CD4-positive, alpha-beta T cell (primary cell): ENCODE measurements around the gene ETV4. TPM values are rescaled to one million over a fixed set of nuclear protein-coding genes. Genes with fewer than 3 reads are reported as not detected.

Experiments
- ATAC-seq: fragments of 200-7000 bp; cut with Tn5 transposase; one replicate; pipeline ENCODE4 v1.10.0; 2022; ENCODE audit warnings: mild to moderate bottlenecking; ENCODE audit not compliant: poor library complexity
- CTCF ChIA-PET: fragments of 350-600 bp; sonication (Branson Sonifier 250); formaldehyde crosslinking; loops from one replicate; lab custom pipeline; 2021; ENCODE audit warnings: antibody characterized with exemption, inconsistent platforms; lab: Charles Lee
- POLR2A ChIA-PET: fragments of 350-600 bp; sonication (Branson Sonifier 250); formaldehyde crosslinking; loops from one replicate; lab custom pipeline; 2021; ENCODE audit warnings: antibody characterized with exemption, inconsistent platforms; lab: Charles Lee
- DNase-seq, 14 experiments: peaks; one replicate each; pipeline ENCODE4 v3.0.0-alpha.2; 2013 to 2020; ENCODE audit warnings: mixed read lengths in 2 of 14
- H3K27ac ChIP-seq, 2 donors: one replicate each; pipeline versions ENCODE4 v1.5.1 to v1.7.0; 2013; ENCODE audit warnings: low read length in 2 of 2, low read depth in 1 of 2, mild to moderate bottlenecking in 1 of 2
- H3K27me3 ChIP-seq, 2 experiments: 1 replicate in 1 of 2; 2 replicates in 1 of 2; pipeline versions ENCODE4 v1.6.1 to v1.7.0; 2013; ENCODE audit warnings: low read length in 2 of 2, control low read depth in 1 of 2, mild to moderate bottlenecking in 1 of 2, moderate library complexity in 1 of 2; ENCODE audit not compliant: insufficient read depth in 2 of 2, control insufficient read depth in 1 of 2
- H3K36me3 ChIP-seq: one replicate; pipeline ENCODE4 v1.6.1; 2013; ENCODE audit warnings: low read length, control low read depth; ENCODE audit not compliant: insufficient read depth
- H3K4me1 ChIP-seq: one replicate; pipeline ENCODE4 v1.6.1; 2013; ENCODE audit warnings: low read length, control low read depth; ENCODE audit not compliant: insufficient read depth
- H3K4me3 ChIP-seq: one replicate; pipeline ENCODE4 v1.5.1; 2013; ENCODE audit warnings: mild to moderate bottlenecking, low read length, moderate library complexity
- H3K9me3 ChIP-seq, 2 experiments: 1 replicate in 1 of 2; 2 replicates in 1 of 2; pipeline versions ENCODE4 v1.6.1 to v1.7.0; 2013; ENCODE audit warnings: low read length in 2 of 2, mild to moderate bottlenecking in 2 of 2, control low read depth in 1 of 2, moderate library complexity in 1 of 2; ENCODE audit not compliant: control insufficient read depth in 1 of 2, insufficient read depth in 1 of 2
- H3K27ac Mint-ChIP-seq: one replicate; pipeline ENCODE4 v1.8.0; 2020; ENCODE audit warnings: mixed read lengths
- H3K27me3 Mint-ChIP-seq: one replicate; pipeline ENCODE4 v1.8.0; 2021; ENCODE audit warnings: mixed read lengths
- H3K36me3 Mint-ChIP-seq: one replicate; pipeline ENCODE4 v1.8.0; 2021; ENCODE audit warnings: low read depth, mixed read lengths
- H3K4me1 Mint-ChIP-seq: one replicate; pipeline ENCODE4 v1.8.0; 2021; ENCODE audit warnings: low read depth, mixed read lengths
- H3K4me3 Mint-ChIP-seq: one replicate; pipeline ENCODE4 v1.8.0; 2020; ENCODE audit warnings: mild to moderate bottlenecking, mixed read lengths
- H3K9me3 Mint-ChIP-seq: one replicate; pipeline ENCODE4 v1.8.0; 2020; ENCODE audit warnings: mixed read lengths
- CTCF ChIP-seq: fragments of 200-600 bp; IDR thresholded peaks from one replicate; pipeline ENCODE4 v1.8.0; 2022; ENCODE audit warnings: antibody characterized with exemption, mild to moderate bottlenecking
- intact Hi-C, 2 experiments: fragments of 100-400 bp; cut with DNase I in 1 of 2; cut with micrococcal nuclease in 1 of 2; formaldehyde crosslinking; loops; one replicate each; pipeline versions ENCODE4 v1.15.1 to v1.9.0; 2023 to 2025; cut with DNase I, micrococcal nuclease
- total RNA-seq, 174 experiments: library from RNA in 2 of 174; stranded (reverse) in 2 of 174; gene quantifications; one replicate each; pipeline ENCODE4 v1.2.3 and lab custom pipeline; 2021 to 2026

Gene ETV4
- total RNA-seq, 2 experiments from 2014 or later, result not detected

DNA sequence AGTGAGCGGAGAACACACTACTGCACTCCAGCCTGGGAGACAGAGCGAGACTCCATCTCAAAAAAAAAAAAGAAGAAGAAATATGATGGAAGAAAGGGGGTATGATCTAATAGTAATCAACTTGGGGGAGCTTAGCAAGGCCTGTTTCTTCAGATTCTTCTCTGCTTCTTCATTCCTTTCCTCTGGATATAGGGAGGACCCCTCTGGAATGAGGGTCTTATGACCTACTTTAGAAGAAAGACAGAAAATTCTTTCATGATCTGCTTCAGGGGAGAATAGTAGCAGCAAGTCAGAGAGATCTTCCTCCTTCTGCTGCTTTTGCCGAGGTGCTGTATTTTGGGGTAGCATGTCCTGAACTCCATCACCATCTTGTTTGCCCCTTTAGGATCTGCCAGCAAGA lies 44.9 kb upstream of the ETV4 start:
- CTCF ChIA-PET, result no interaction called here
- POLR2A ChIA-PET, result no interaction called here
- Histone ChIP-seq H3K4me1 (no peaks in the 10 kb centered on the region), H3K27me3 (no peaks in the 10 kb centered on the region), H3K27ac (no peak overlapping the region), H3K9me3 (no peaks in the 10 kb centered on the region), H3K4me3 (no peak overlapping the region), H3K36me3 (no peaks in the 10 kb centered on the region)
- Mint-ChIP-seq H3K4me3 (no peak overlapping the region), H3K4me1 (no peaks in the 10 kb centered on the region), H3K9me3 (no peaks in the 10 kb centered on the region), H3K36me3 (no peaks in the 10 kb centered on the region), H3K27ac (no peak overlapping the region), H3K27me3 (no peaks in the 10 kb centered on the region)
- DNase-seq, result no peak
- TF ChIP-seq CTCF, result no peak
- no peak for ATAC-seq
- intact Hi-C loops, result no loop called here

DNA sequence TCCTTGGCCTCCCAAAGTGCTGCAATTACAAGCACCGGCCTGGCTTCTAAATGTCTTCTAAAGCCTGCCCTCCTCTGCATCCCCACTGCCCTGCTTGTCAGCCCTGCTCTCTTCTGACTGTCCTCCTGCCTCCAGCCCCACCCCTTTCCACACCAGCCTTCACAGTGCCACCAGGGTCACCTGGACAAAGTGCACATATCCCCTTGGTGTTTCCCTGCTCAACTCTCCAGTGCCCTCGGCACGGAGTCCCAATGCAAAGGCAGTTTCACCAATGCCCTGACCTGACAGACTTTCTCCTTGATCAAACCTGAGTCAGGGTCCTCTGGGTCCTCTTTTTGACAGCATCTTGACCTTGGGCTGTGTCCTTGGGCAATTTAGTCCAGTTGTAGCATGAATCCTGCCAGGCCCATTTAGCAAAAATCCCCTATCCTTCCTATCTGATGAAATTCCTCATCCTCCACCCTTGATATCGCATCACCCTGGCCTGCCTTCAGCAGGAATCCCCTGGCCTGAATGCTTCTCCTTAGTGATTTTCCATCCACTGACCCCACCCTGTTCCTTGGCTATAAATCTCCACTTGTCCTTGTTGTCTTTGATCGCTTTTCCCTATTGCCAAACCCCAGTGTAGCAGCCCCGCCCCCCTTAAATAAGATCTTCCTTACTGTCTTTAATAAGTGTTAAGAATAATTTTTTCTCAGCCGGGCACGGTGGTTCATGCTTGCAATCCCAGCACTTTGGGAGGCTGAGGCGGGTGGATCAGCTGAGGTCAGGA lies 42.7 kb upstream of the ETV4 start:
- TF ChIP-seq CTCF, result no peak
- no peak overlapping the region for H3K4me3 ChIP-seq
- CTCF ChIA-PET, result no interaction called here
- DNase-seq (no peak), ATAC-seq (no peak)
- H3K4me3 Mint-ChIP-seq, result no peak overlapping the region
- H3K27ac ChIP-seq, result no peak overlapping the region
- intact Hi-C loops, result no loop called here
- no peaks in the 10 kb centered on the region for H3K4me1 Mint-ChIP-seq
- no peaks in the 10 kb centered on the region for H3K27me3 Mint-ChIP-seq
- H3K4me1 ChIP-seq, result no peaks in the 10 kb centered on the region
- POLR2A ChIA-PET, result no interaction called here
- H3K36me3 Mint-ChIP-seq, result no peaks in the 10 kb centered on the region
- H3K27ac Mint-ChIP-seq, result no peak overlapping the region
- no peaks in the 10 kb centered on the region for H3K9me3 ChIP-seq
- no peaks in the 10 kb centered on the region for H3K36me3 ChIP-seq
- H3K27me3 ChIP-seq, result no peaks in the 10 kb centered on the region
- no peaks in the 10 kb centered on the region for H3K9me3 Mint-ChIP-seq

DNA sequence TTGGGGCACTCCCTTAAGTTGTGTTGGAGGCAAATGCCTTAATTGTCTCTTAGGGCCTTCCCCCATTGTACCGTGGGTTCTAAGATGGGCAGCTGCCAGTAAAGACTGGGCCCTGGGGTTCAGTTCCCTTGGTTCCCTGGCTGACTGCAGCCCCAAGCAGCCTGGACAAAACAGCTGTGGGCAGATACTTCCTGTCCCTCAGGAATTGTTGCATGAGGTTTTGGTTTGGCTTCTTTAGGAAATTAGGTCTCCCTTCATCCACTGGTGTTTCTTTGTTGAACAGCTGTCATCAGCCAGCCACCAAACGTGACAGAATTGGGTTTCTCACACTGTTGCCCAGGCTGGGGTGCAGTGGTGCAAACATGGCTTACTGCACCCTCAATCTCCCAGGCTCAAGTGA lies 42.0 kb upstream of the ETV4 start:
- no peak overlapping the region for H3K27ac ChIP-seq
- H3K27me3 ChIP-seq, result no peaks in the 10 kb centered on the region
- DNase-seq (no peak), ATAC-seq (no peak)
- intact Hi-C loops, result no loop called here
- H3K27me3 Mint-ChIP-seq, result no peaks in the 10 kb centered on the region
- H3K36me3 Mint-ChIP-seq, result no peaks in the 10 kb centered on the region
- ChIA-PET POLR2A (no interaction called here), CTCF (no interaction called here)
- H3K4me3 Mint-ChIP-seq, result no peak overlapping the region
- no peak overlapping the region for H3K4me3 ChIP-seq
- no peak for TF ChIP-seq CTCF
- H3K9me3 ChIP-seq, result no peaks in the 10 kb centered on the region
- H3K36me3 ChIP-seq, result no peaks in the 10 kb centered on the region
- H3K4me1 Mint-ChIP-seq, result no peaks in the 10 kb centered on the region
- no peak overlapping the region for H3K27ac Mint-ChIP-seq
- no peaks in the 10 kb centered on the region for H3K4me1 ChIP-seq
- no peaks in the 10 kb centered on the region for H3K9me3 Mint-ChIP-seq
